GM12873 (cell line): ENCODE measurements around the gene RNF114.

Experiments
- CTCF ChIP-seq: IDR thresholded peaks from 2 replicates; pipeline ENCODE4 v1.5.1; 2012; ENCODE audit warnings: low read depth, mild to moderate bottlenecking, moderate library complexity, low read length, control low read depth; ENCODE audit not compliant: insufficient read depth; ENCODE audit errors: missing control alignments

Gene RNF114

DNA sequence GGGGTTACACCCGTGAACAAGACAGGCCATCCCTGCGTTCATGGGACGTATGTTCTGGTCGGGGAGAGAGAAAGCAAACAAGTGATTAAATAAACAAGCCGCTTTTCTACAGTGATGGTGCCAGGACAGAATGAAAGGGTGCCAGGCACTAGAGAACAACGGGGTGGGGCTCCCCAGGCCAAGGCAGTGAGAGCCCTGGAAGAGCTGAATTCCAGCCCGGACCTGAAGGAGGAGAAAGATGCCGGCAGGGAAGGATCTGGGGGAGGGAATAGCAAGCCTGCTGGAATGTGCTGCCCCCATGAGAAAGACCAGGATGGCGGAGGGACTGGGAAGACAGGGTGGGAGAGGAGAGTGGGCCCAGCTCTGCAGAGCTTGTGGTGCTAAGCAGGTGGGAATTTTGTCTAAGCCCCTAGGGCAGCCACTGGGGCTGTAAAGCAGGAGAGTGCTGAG is 54.1 kb downstream of the RNF114 start:
- TF ChIP-seq CTCF, result no peak

- TF ChIP-seq CTCF, result no peak
These were observed 57.1 kb downstream of the RNF114 start for GRCh38 chr20:49993301-49993751.

DNA sequence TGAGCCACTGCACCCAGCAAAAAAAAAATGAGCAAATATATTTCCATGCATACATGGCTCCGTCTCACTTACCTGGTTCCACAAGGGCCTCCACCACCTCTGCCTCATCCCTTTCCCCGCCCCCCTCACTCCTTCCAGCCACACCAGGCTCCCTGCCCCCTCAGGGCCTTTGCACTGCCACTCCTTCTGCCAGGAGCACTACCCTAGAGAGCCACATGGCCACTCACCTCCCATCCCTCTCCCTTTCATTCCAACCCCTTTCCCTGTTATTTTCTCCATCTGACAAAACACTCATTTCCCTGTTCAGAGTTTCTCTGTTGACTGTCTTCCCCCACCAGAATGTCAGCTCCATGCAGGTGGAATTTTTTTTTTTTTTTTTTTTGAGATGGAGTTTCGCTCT is 59.4 kb downstream of the RNF114 start:
- no peak for TF ChIP-seq CTCF

DNA sequence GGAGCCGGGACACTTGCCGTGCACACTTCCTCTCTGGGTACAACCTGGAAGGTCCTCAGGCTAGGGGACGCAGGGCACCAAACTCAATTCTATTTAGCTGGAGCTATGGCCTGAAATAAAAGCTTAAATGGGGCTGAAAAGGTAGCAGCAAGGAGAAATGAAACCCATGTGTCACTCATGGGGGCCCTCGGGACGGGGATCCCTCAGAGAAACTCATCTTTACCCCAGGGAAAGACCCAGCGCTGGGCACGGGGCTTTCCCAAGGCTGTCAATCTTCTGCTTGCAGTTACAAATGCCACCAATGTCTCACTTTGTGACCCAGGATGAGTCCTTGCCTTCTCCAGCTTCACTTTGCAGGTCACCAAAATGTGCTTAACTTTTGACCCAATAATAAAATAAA is 63.1 kb downstream of the RNF114 start:
- TF ChIP-seq CTCF, result no peak

- TF ChIP-seq CTCF, result no peak
These were observed 65.7 kb downstream of the RNF114 start for GRCh38 chr20:50001784-50002311.

- TF ChIP-seq CTCF, result no peak
These were observed 67.1 kb downstream of the RNF114 start for GRCh38 chr20:50003253-50003656.
